AG10803 (cell line): ENCODE measurements around the gene SEPTIN5.
A peak's percentile ranks its signal among the peaks of the same experiment; 100 is the strongest.

ENCODE experiments used
- DNase-seq: peaks from one replicate; pipeline ENCODE4 v3.0.0; 2010; ENCODE audit warnings: low read depth
- H3K4me3 ChIP-seq: 2 replicates; pipeline ENCODE4 v1.5.1; 2011; ENCODE audit warnings: mild to moderate bottlenecking, low read length, control low read depth
- TF ChIP-seq, protein P1 (sequence below): conservative IDR thresholded peaks from 2 replicates; pipeline ENCODE4 v1.5.1; 2011; ENCODE audit warnings: mild to moderate bottlenecking, low read length, control low read depth, inconsistent platforms

The SEPTIN5 gene

DNA sequence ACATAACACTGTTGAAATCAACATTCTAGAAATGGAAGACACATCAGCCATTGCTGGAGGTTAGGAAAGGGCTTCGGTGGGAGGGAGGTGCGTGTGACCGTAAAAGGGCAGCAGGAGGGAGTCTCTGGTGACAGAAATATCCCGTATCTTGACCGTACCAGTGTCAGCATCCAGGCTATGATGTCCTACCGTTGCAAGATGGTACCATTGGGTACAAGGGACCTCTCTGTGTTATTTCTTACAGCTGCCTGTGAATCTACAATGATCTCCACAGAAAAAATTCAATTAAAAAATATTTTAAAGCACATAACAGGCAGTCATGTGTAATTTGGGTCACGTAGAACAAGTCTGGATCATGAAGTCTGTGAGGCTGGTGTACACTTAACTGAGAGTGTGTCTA is 27.4 kb upstream of the SEPTIN5 start:
- H3K4me3 ChIP-seq: no peak overlapping the region
- DNase-seq: no peak
- TF ChIP-seq, protein P1, sequence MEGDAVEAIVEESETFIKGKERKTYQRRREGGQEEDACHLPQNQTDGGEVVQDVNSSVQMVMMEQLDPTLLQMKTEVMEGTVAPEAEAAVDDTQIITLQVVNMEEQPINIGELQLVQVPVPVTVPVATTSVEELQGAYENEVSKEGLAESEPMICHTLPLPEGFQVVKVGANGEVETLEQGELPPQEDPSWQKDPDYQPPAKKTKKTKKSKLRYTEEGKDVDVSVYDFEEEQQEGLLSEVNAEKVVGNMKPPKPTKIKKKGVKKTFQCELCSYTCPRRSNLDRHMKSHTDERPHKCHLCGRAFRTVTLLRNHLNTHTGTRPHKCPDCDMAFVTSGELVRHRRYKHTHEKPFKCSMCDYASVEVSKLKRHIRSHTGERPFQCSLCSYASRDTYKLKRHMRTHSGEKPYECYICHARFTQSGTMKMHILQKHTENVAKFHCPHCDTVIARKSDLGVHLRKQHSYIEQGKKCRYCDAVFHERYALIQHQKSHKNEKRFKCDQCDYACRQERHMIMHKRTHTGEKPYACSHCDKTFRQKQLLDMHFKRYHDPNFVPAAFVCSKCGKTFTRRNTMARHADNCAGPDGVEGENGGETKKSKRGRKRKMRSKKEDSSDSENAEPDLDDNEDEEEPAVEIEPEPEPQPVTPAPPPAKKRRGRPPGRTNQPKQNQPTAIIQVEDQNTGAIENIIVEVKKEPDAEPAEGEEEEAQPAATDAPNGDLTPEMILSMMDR: no peak

- TF ChIP-seq, protein P1: no peak
- peak; percentile 24 for DNase-seq
- H3K4me3 ChIP-seq: no peak overlapping the region
Observed at GRCh38 chr22:19687561-19688300, 26.6 kb upstream of the SEPTIN5 start.

DNA sequence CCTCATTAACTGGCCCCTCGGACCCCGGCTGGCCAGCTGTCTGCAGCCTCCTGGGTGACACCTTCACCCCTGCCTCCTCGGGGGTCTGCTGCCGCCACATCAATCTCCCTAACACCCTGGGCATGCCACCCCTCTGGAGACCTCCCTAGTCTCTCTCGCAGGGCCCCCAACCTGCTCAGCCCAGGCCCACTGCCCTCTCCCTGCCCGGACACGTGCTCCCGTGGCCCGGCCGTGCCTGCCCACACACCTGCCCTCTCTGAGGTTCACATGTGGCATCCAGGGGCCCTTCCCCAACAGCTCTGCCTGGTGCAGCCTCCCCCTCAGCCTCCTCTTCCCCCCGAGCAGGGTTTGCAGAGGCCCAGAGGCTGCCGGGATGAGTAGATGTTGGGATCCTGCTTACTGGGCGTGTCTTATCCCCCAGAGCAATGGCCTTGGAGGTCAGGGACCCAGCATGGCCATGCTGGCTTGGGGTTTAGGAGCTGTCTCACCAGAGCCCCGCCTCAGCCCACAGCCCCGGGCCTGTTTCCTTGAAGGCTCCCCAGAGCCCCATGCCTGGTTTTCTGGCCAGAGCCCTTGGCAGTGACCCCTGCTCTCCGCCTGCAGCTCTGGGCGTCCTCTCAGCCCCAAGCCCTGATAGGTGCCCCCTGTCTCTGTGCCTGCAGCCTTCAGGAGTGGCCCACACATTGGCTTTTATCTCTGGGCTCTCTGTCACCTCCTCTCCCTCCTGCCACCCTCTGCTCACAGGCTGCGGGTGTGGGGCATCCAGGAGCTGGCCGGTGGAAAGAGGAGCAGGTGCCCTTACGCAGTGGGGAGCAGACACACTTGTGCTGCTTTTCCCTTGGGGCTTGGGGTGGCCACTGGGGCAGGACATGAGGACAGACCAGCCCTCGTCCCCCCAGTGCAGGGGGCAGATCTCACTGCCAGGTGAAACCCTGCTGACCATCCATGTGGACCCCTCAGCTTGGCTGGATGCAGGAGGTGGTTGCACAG is 25.7 kb upstream of the SEPTIN5 start:
- DNase-seq: no peak
- TF ChIP-seq, protein P1: no peak
- no peak overlapping the region for H3K4me3 ChIP-seq

DNA sequence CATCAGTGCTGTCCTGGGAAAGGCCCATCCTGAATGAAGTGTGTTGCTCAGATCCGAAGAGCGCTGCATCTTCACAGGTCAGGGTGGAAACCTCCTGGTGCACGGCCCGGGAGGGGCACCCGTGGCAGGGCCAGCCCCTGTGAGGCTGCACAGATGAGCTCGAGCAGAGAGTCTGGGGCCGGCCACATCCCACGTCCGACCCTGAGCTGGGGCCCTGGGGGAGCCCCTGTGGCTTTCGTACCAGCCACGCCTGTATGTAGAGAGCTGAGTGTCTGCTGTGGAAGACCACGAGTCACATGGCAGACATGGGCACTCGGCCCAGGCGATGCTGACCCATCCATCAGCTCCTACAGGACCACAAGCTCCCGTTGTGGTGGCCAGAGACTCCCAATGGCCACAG is 24.9 kb upstream of the SEPTIN5 start:
- TF ChIP-seq, protein P1: no peak
- no peak overlapping the region for H3K4me3 ChIP-seq
- DNase-seq: no peak

DNA sequence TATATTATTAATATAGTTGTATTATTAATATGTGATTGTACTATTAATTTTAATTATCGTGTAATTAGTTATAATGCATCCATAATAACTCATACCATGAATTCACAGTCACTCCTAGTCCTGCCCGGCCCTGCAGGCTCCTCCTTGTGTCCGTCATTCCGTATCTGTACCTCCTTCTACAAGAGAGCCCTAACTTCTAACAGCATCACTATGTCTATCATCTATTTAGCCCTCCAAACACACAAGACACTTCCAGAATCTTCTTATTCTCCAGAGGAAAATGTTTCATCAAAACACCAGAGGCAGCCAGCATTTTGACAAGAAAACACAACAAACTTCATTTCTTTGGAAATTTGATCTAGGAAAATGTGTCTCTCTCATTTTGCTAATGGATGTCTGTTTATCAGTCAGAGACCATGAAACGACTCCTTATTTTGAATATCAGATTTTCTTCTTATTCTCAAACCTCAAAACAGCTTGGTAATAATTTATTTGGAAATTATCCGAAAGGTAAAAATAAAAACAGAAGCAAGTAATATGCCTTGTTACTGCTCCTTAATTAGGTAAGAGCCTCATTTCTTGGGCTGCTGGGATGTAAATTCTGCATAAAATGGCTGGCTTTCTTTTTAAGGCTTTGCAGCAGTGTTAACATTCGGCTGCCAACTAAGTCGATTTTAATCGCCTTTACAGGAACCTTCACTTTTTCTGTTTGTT is 23.1 kb upstream of the SEPTIN5 start:
- H3K4me3 ChIP-seq: peak overlapping the region; percentile 14
- no peak for DNase-seq
- TF ChIP-seq, protein P1: no peak

GRCh38 chr22:19691721-19692341 is 22.5 kb upstream of the SEPTIN5 start:
- DNase-seq: peak; percentile 59
- TF ChIP-seq, protein P1: no peak
- H3K4me3 ChIP-seq: peak overlapping the region; percentile 14
